Uterus (tissue), 2 donors: ENCODE measurements around the gene AGBL1.

Experiments
- CTCF ChIP-seq, 4 experiments: fragments of 200-600 bp in 2 of 4; fragments of 450-650 bp in 2 of 4; sonication (generic) in 2 of 4; IDR thresholded peaks; one replicate each; pipeline ENCODE4 v1.5.1; 2016 to 2019; ENCODE audit warnings: antibody characterized with exemption in 4 of 4, mild to moderate bottlenecking in 2 of 4, moderate library complexity in 1 of 4
- POLR2A ChIP-seq, 2 donors: fragments of 450-650 bp; IDR thresholded peaks; one replicate each; pipeline ENCODE4 v1.6.1; 2016; ENCODE audit warnings: antibody characterized with exemption in 2 of 2, mild to moderate bottlenecking in 1 of 2, moderate library complexity in 1 of 2

GRCh38 chr15:86273309-86273708, 193.6 kb downstream of the AGBL1 start:
- TF ChIP-seq POLR2A (IDR thresholded peaks at IDR 0.05) = no peak
- no peak for TF ChIP-seq CTCF (IDR thresholded peaks at IDR 0.05)
